CD4-positive, alpha-beta T cell treated with Interleukin-4 for 4 hours (primary cell): Measurements from ENCODE around the gene ZNF691.
"Not testable (repeated sequence)": the region's sequence is repeated elsewhere in the genome, so short reads cannot be mapped to it uniquely, and the experiment has no call there.

ENCODE experiments used
- DNase-seq: peaks from one replicate; pipeline ENCODE4 v3.0.0-alpha.2; 2020

Gene ZNF691

GRCh38 chr1:42846257-42847110, at the start of gene ZNF691:
TSS of gene ZNF691 (plus strand) at chr1:42846613. CDS start at chr1:42849659, 3,046 bp downstream.
- peak; percentile 95 for DNase-seq

- DNase-seq = no peak
Measured at GRCh38 chr1:42797414-42797813, 49.0 kb upstream of the ZNF691 start.

- no peak for DNase-seq
Measured at GRCh38 chr1:42797979-42798378, 48.4 kb upstream of the ZNF691 start.

GRCh38 chr1:42801832-42802473, 44.5 kb upstream of the ZNF691 start:
- DNase-seq = no peak

- DNase-seq = no peak
Measured at GRCh38 chr1:42806171-42806570, 40.2 kb upstream of the ZNF691 start.

GRCh38 chr1:42806593-42806992, 39.8 kb upstream of the ZNF691 start:
- no peak for DNase-seq

- DNase-seq = no peak
Measured at GRCh38 chr1:42807056-42807668, 39.3 kb upstream of the ZNF691 start.

- DNase-seq = not testable (repeated sequence)
Measured at GRCh38 chr1:42814815-42815214, 31.6 kb upstream of the ZNF691 start.

GRCh38 chr1:42815941-42816584, 30.4 kb upstream of the ZNF691 start:
- no peak for DNase-seq

GRCh38 chr1:42816585-42817439, 29.6 kb upstream of the ZNF691 start, which contains the start of the genes ERMAP and SVBP:
TSS of gene ERMAP (plus strand) at chr1:42817122. CDS start at chr1:42830449, 13,327 bp downstream.
TSS of gene SVBP (minus strand) at chr1:42817397. CDS start at chr1:42816544, 853 bp downstream.
- DNase-seq = peak; percentile 89

GRCh38 chr1:42817440-42817767, 29.0 kb upstream of the ZNF691 start:
- no peak for DNase-seq

GRCh38 chr1:42817976-42818375, 28.4 kb upstream of the ZNF691 start:
- no peak for DNase-seq

- no peak for DNase-seq
Measured at GRCh38 chr1:42820813-42821212, 25.6 kb upstream of the ZNF691 start.

GRCh38 chr1:42821690-42822089, 24.7 kb upstream of the ZNF691 start:
- no peak for DNase-seq

- DNase-seq = no peak
Measured at GRCh38 chr1:42822800-42823392, 23.5 kb upstream of the ZNF691 start.

- DNase-seq = no peak
Measured at GRCh38 chr1:42824481-42825035, 21.9 kb upstream of the ZNF691 start.

- DNase-seq = no peak
Measured at GRCh38 chr1:42825036-42825851, 21.2 kb upstream of the ZNF691 start.

- DNase-seq = no peak
Measured at GRCh38 chr1:42830631-42831030, 15.8 kb upstream of the ZNF691 start.

- no peak for DNase-seq
Measured at GRCh38 chr1:42831273-42831672, 15.1 kb upstream of the ZNF691 start.

GRCh38 chr1:42832641-42833240, 13.7 kb upstream of the ZNF691 start:
- no peak for DNase-seq
